Measurements from ENCODE around the gene CAPN15. TPM values are rescaled to one million over a fixed set of nuclear protein-coding genes. Genes with fewer than 3 reads are reported as not detected.
A peak's percentile ranks its signal among the peaks of the same experiment; 100 is the strongest.

CAPN15 gene
- total RNA-seq, 4 donors from 2014 or later, result 22.3 to 37.8 (median 27.4) TPM

DNA sequence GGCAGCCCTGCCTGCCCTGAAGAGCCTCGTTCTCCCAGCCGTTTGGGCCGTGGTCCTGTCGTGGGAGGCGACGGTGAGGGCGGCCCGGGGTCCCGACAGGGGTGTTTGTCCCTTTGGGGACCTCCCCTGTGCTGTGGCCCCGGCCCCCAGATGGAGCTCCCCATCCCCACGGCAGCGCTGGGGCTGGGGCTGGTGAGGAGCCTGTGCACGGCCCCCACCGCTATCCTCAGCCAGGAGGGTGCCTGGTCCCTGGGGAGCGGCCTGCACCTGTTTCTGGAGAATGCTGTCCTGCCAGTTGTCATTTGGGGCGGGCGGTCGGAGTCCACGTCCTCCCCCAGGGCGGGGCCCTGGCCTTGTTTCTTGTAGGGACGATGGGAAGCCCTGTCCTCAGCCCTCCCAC, 6.6 kb downstream of the CAPN15 start:
- intact Hi-C loops (cut with DNase I; ENCODE audit: low total_unique reads), result loop anchor here (1.0 to 2.0 kb wide), 2 partner anchors 55 to 109 kb away; partner anchors contain the start of gene RAB11FIP3

DNA sequence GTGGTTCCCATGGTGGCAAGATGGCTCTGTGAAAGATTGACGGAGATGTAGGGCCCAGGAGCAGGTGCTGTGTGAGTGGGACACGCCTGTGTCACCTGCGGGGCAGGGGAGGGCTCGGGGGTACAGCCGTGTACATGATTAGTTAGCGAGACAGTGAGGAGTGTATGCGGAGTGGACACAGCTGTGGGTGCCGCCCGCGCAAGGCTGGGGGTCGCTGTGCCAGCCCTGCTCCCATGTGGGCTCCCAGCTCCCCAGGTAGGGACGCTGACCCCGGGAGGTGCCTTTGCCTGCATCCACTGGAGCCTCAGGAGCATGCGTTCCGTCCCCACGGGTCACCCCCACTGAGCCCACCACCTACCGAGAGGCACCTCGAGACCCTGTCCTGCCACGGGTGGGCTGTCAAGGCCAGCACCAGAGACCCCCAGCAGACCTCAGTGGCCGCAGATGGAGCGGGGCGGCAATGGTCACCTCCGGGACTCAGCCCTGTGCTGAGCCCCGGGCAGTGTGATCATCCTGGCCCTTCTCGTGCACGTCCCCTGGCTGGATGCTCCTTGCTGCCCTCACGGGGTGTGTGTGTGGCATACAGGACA, 7.4 kb downstream of the CAPN15 start:
- intact Hi-C loops (cut with DNase I; ENCODE audit: low total_unique reads), result loop anchor here (1.0 to 2.0 kb wide), 2 partner anchors 54 to 110 kb away; partner anchors contain the start of gene RAB11FIP3
- H3K4me1 ChIP-seq, result peaks cover 34 to 40% of the 10 kb centered on the region in 2 donors
- no peaks in the 10 kb centered on the region for H3K27me3 ChIP-seq
- peak; percentile 79 to 82 for TF ChIP-seq POLR2A (IDR thresholded peaks at IDR 0.05)
- TF ChIP-seq, protein P1, sequence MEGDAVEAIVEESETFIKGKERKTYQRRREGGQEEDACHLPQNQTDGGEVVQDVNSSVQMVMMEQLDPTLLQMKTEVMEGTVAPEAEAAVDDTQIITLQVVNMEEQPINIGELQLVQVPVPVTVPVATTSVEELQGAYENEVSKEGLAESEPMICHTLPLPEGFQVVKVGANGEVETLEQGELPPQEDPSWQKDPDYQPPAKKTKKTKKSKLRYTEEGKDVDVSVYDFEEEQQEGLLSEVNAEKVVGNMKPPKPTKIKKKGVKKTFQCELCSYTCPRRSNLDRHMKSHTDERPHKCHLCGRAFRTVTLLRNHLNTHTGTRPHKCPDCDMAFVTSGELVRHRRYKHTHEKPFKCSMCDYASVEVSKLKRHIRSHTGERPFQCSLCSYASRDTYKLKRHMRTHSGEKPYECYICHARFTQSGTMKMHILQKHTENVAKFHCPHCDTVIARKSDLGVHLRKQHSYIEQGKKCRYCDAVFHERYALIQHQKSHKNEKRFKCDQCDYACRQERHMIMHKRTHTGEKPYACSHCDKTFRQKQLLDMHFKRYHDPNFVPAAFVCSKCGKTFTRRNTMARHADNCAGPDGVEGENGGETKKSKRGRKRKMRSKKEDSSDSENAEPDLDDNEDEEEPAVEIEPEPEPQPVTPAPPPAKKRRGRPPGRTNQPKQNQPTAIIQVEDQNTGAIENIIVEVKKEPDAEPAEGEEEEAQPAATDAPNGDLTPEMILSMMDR (IDR thresholded peaks at IDR 0.05 in 4 of 5, conservative IDR thresholded peaks at IDR 0.05 in 1 of 5), result peak in 2 of 5 experiments; percentile 14 to 19
- ATAC-seq (peak; percentile 80 to 83), DNase-seq (peak; percentile 88 to 91)
- H3K36me3 ChIP-seq, result peaks cover 0 to 5% of the 10 kb centered on the region in 2 donors
- peak overlapping the region; percentile 17 to 31 (median 28) for H3K4me3 ChIP-seq
- peak overlapping the region; percentile 82 to 94 (median 92) for H3K27ac ChIP-seq
- in situ Hi-C loops (cut with MboI; ENCODE audit: low sequenced_read_pairs in 4 of 4), result no loop called here
- H3K9me3 ChIP-seq, result no peaks in the 10 kb centered on the region

More for the DNA sequence above, 6.6 kb downstream of the CAPN15 start:
- no peaks in the 10 kb centered on the region for H3K27me3 ChIP-seq
- in situ Hi-C loops (cut with MboI; ENCODE audit: low sequenced_read_pairs in 4 of 4), result no loop called here
- peak overlapping the region; percentile 82 to 94 (median 92) for H3K27ac ChIP-seq
- H3K4me1 ChIP-seq, result peaks cover 42 to 44% of the 10 kb centered on the region in 2 donors
- H3K36me3 ChIP-seq, result peaks cover 0 to 5% of the 10 kb centered on the region in 2 donors
- no peaks in the 10 kb centered on the region for H3K9me3 ChIP-seq
- H3K4me3 ChIP-seq, result peak overlapping the region in 3 of 4 donors; percentile 11 to 31 (median 30)
- TF ChIP-seq, protein P1 (IDR thresholded peaks at IDR 0.05 in 4 of 5, conservative IDR thresholded peaks at IDR 0.05 in 1 of 5), result no peak
- peak; percentile 36 to 44 for TF ChIP-seq POLR2A (IDR thresholded peaks at IDR 0.05)
- DNase-seq (peak; percentile 81 to 90), ATAC-seq (peak; percentile 47 to 56)

DNA sequence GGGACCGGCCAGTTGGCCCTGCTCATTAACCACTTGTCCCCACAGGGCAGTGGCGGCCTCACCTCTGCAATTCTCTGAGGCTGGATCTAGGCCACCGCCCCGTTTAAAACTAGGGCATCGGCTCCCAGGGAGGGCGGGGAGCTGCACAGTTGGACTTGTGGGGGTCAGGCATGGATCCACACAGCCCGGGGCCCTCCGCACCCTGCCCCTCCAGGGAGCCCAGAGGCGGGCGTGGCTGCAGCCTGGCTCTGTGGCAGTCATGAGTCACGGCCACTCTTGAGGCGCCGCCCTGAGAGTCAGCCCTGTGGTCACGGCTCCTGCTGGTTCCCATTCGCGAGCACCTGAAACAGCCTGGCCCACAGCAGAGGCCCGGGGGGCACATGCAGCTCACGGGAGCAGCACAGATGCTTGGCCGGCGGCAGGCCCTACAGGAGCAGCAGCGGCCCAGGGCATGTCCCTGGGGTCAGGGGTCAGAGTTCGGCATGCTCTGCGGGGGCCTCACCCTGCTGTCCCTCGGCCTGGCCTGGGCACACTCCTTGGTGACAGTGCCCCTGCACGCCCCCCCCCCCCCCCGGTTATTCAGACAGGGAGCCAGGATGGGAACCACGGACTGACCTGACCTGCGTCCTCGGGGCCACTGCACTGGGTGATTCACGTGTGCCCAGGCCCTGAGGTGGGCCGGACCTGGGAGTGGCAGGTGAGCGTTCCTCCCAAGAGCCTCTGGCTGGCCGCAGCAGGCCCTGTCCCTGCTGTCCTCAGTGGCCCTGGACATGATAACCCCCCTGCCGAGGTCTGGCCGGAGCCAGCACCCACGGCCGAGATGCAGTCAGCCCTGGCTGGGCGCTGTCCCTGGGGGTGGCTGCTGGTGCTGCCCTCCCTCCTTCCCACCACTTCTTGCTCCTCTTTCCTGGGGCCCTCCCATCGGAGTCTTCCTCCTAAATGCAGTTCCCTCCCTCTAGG, 8.2 kb downstream of the CAPN15 start:
- DNase-seq (peak; percentile 85 to 89), ATAC-seq (peak; percentile 74 to 77)
- Histone ChIP-seq H3K9me3 (no peaks in the 10 kb centered on the region), H3K4me1 (peaks cover 38 to 40% of the 10 kb centered on the region in 2 donors), H3K36me3 (peaks cover 0 to 11% of the 10 kb centered on the region in 2 donors), H3K27ac (peak overlapping the region; percentile 82 to 94 (median 92)), H3K27me3 (no peaks in the 10 kb centered on the region), H3K4me3 (peak overlapping the region; percentile 17 to 31 (median 28))
- in situ Hi-C loops (cut with MboI; ENCODE audit: low sequenced_read_pairs in 4 of 4) (no loop called here), intact Hi-C loops (cut with DNase I; ENCODE audit: low total_unique reads) (loop anchor here (2.0 kb wide), 1 partner anchor 111 kb away; the partner anchor contains the start of gene RAB11FIP3)
- TF ChIP-seq, protein P1 (IDR thresholded peaks at IDR 0.05 in 4 of 5, conservative IDR thresholded peaks at IDR 0.05 in 1 of 5), result peak in 2 of 5 experiments; percentile 5 to 28
- TF ChIP-seq POLR2A (IDR thresholded peaks at IDR 0.05), result peak; percentile 53 to 63

DNA sequence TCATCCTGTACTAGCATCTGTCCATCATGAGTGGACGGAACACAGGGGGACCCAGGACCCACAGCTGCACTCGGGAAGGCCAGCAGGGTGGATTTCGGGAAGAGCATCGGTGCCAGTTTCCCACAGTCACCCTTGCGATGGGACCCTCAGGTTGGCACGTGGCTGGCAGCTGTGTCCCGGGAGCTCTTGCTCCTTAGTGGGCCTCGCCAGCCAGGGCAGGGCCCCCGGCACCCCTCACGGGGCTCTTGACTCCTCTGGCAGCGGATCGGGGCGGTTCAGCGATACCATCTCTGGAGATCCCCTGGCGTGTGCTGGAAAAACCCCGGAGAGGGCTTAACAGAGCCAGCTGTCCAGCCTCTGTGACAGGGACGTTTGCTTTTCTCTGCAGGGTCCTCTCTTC, 9.2 kb downstream of the CAPN15 start:
- no peaks in the 10 kb centered on the region for H3K27me3 ChIP-seq
- no peak overlapping the region for H3K4me3 ChIP-seq
- TF ChIP-seq, protein P1 (IDR thresholded peaks at IDR 0.05 in 4 of 5, conservative IDR thresholded peaks at IDR 0.05 in 1 of 5), result no peak
- no peak for TF ChIP-seq POLR2A (IDR thresholded peaks at IDR 0.05)
- intact Hi-C loops (cut with DNase I; ENCODE audit: low total_unique reads) (no loop called here), in situ Hi-C loops (cut with MboI; ENCODE audit: low sequenced_read_pairs in 4 of 4) (no loop called here)
- H3K9me3 ChIP-seq, result no peaks in the 10 kb centered on the region
- H3K36me3 ChIP-seq, result peaks cover 0 to 16% of the 10 kb centered on the region in 2 donors
- DNase-seq (no peak), ATAC-seq (no peak)
- H3K4me1 ChIP-seq, result peaks cover 36 to 39% of the 10 kb centered on the region in 2 donors
- peak overlapping the region; percentile 25 to 94 (median 92) for H3K27ac ChIP-seq
